Keratinocyte (primary cell): Measurements from ENCODE around the gene SORBS1.

Source experiments
- EZH2 ChIP-seq: IDR thresholded peaks from one replicate; pipeline ENCODE4 v1.6.1; 2012; ENCODE audit warnings: inconsistent platforms, mild to moderate bottlenecking, low read length, moderate library complexity
- TF ChIP-seq, protein P1 (sequence below), 3 experiments: IDR thresholded peaks in 1 of 3; conservative IDR thresholded peaks in 1 of 3; optimal IDR thresholded peaks in 1 of 3; 2 replicates in 2 of 3; 3 replicates in 1 of 3; pipeline versions ENCODE3 to v1.5.1; 2011; ENCODE audit warnings: low read length in 3 of 3, mild to moderate bottlenecking in 3 of 3, moderate library complexity in 2 of 3, control low read depth in 1 of 3, inconsistent platforms in 1 of 3; ENCODE audit not compliant: insufficient read depth in 2 of 3; ENCODE audit errors: extremely low read depth in 1 of 3

DNA sequence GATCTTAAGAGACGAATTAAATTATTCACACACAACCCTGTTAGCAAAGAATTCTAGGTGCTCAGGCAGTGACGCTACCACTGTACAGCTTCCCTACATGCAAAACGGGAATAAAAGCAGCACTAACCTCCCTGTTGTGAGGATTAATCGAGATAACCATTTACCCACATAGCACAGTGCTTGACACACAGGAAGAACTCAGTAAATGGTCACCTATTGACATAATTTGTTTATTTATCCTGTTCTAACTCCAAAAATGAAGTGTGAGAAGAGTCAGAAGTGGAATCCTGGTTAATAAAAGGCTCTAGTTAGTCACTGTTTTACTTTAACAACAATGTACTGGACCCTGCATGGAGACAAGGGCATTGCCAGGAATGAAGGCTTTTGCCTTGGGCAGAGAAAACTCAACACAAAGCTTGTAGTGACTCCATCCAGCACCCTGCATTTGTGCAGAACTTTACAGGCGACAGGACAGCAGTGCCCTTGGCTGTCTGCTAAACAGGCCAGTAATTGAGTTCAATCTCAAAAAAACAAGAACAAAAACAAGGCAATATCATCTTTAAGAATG lies 103.8 kb downstream of the SORBS1 start:
- TF ChIP-seq, protein P1, sequence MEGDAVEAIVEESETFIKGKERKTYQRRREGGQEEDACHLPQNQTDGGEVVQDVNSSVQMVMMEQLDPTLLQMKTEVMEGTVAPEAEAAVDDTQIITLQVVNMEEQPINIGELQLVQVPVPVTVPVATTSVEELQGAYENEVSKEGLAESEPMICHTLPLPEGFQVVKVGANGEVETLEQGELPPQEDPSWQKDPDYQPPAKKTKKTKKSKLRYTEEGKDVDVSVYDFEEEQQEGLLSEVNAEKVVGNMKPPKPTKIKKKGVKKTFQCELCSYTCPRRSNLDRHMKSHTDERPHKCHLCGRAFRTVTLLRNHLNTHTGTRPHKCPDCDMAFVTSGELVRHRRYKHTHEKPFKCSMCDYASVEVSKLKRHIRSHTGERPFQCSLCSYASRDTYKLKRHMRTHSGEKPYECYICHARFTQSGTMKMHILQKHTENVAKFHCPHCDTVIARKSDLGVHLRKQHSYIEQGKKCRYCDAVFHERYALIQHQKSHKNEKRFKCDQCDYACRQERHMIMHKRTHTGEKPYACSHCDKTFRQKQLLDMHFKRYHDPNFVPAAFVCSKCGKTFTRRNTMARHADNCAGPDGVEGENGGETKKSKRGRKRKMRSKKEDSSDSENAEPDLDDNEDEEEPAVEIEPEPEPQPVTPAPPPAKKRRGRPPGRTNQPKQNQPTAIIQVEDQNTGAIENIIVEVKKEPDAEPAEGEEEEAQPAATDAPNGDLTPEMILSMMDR (optimal IDR thresholded peaks at IDR 0.05 in 1 of 3, IDR thresholded peaks at IDR 0.05 in 1 of 3, conservative IDR thresholded peaks at IDR 0.05 in 1 of 3; ENCODE audit: extremely low read depth in 1 of 3, insufficient read depth in 2 of 3, low read length in 3 of 3) = no peak
- TF ChIP-seq EZH2 = no peak
